PC-3 (cell line): ENCODE data around the gene PGBD5. TPM values are rescaled to one million over a fixed set of nuclear protein-coding genes. Genes with fewer than 3 reads are reported as not detected.

Experiments used
- ATAC-seq: fragments of 200-7000 bp; cut with Tn5 transposase; 2 replicates; pipeline ENCODE4 v1.9.1; 2020; ENCODE audit warnings: mild to moderate bottlenecking, moderate library complexity
- BruUV-seq: library from RNA; stranded (reverse); fragments of 400-500 nt; replicated peaks from 2 replicates; lab custom pipeline; 2021; lab: Mats Ljungman, UMichigan
- CTCF ChIA-PET: fragments of 300-600 bp; sonication (Branson Sonifier 250); formaldehyde crosslinking; loops from one replicate; lab custom pipeline; 2022; ENCODE audit warnings: antibody characterized with exemption; lab: Charles Lee
- POLR2A ChIA-PET: fragments of 300-600 bp; sonication (Branson Sonifier 250); formaldehyde crosslinking; loops from one replicate; lab custom pipeline; 2022; ENCODE audit warnings: antibody characterized with exemption; ENCODE audit not compliant: unreplicated experiment; lab: Charles Lee
- DNase-seq: peaks from one replicate; pipeline ENCODE4 v3.0.0-alpha.2; 2015
- H2AFZ ChIP-seq: fragments of 300-600 bp; sonication (generic); 2 replicates; pipeline ENCODE4 v1.6.0; 2016; ENCODE audit warnings: antibody characterized with exemption, low read length
- H3F3A ChIP-seq: fragments of 300-600 bp; sonication (generic); one replicate; pipeline ENCODE4 v1.6.0; 2017; ENCODE audit warnings: antibody characterized with exemption, low read length, control low read depth, mild to moderate bottlenecking; ENCODE audit not compliant: unreplicated experiment
- H3K27ac ChIP-seq: fragments of 300-600 bp; sonication (generic); 2 replicates; pipeline ENCODE4 v1.5.1; 2016; ENCODE audit warnings: mild to moderate bottlenecking, low read length
- H3K27me3 ChIP-seq: fragments of 300-600 bp; sonication (generic); 2 replicates; pipeline ENCODE4 v1.6.1; 2016; ENCODE audit warnings: low read length, mixed read lengths
- H3K36me3 ChIP-seq: fragments of 300-600 bp; sonication (generic); 2 replicates; pipeline ENCODE4 v1.6.1; 2016; ENCODE audit warnings: low read depth, mixed run types, low read length, mixed read lengths
- H3K4me1 ChIP-seq: fragments of 300-600 bp; sonication (generic); 2 replicates; pipeline ENCODE4 v1.5.1; 2016; ENCODE audit warnings: low read length; ENCODE audit not compliant: insufficient read depth
- H3K4me2 ChIP-seq: fragments of 300-600 bp; sonication (generic); 2 replicates; pipeline ENCODE4 v1.6.0; 2016; ENCODE audit warnings: low read length
- H3K4me3 ChIP-seq: fragments of 300-600 bp; sonication (generic); 2 replicates; pipeline ENCODE4 v1.5.1; 2016; ENCODE audit warnings: mild to moderate bottlenecking, low read length, mixed read lengths
- H3K79me2 ChIP-seq: fragments of 300-600 bp; sonication (generic); 2 replicates; pipeline ENCODE4 v1.6.1; 2017; ENCODE audit warnings: low read length, mixed read lengths
- H3K9ac ChIP-seq: fragments of 300-600 bp; sonication (generic); 2 replicates; pipeline ENCODE4 v1.6.0; 2016; ENCODE audit warnings: mild to moderate bottlenecking, low read length
- H3K9me2 ChIP-seq: fragments of 300-600 bp; sonication (generic); replicated peaks from 2 replicates; pipeline ENCODE4 v1.6.1; 2016; ENCODE audit warnings: mixed run types, low read length, mixed read lengths
- H3K9me3 ChIP-seq: fragments of 300-600 bp; sonication (generic); 2 replicates; pipeline ENCODE4 v1.6.1; 2016; ENCODE audit warnings: low read length, mixed read lengths
- H4K20me1 ChIP-seq: fragments of 300-600 bp; sonication (generic); 2 replicates; pipeline ENCODE4 v1.6.1; 2016; ENCODE audit warnings: low read length, mixed read lengths
- CTCF ChIP-seq: fragments of 300-600 bp; sonication (generic); conservative IDR thresholded peaks from 2 replicates; pipeline ENCODE4 v1.5.1; 2017; ENCODE audit warnings: antibody characterized with exemption, low read depth, mild to moderate bottlenecking, low read length
- EZH2 ChIP-seq: fragments of 300-600 bp; sonication (generic); IDR thresholded peaks from one replicate; pipeline ENCODE4 v1.6.1; 2017; ENCODE audit warnings: antibody characterized with exemption, mild to moderate bottlenecking, low read length; ENCODE audit not compliant: unreplicated experiment
- EZH2phosphoT487 ChIP-seq: fragments of 300-600 bp; sonication (generic); IDR thresholded peaks from 2 replicates; pipeline ENCODE4 v1.6.1; 2018; ENCODE audit warnings: mild to moderate bottlenecking, antibody characterized with exemption, low read length, borderline replicate concordance
- intact Hi-C: fragments of 100-400 bp; cut with micrococcal nuclease; formaldehyde crosslinking; loops from 2 replicates; pipeline ENCODE4 v1.9.0; 2023
- total RNA-seq: library from RNA; depleted of rRNA; stranded (reverse); fragments of >200 nt; gene quantifications from 2 replicates; pipeline ENCODE4 v1.2.3, GENCODE V29; 2014

Gene PGBD5
- total RNA-seq, 1 experiment from 2014 or later, result under 0.01 TPM

- Histone ChIP-seq H3K9me3 (peaks cover 10% of the 10 kb centered on the region; the same call in 1 of the 2 replicates), H3K4me1 (peaks cover 8% of the 10 kb centered on the region), H3K27ac (no peak overlapping the region), H3K4me3 (no peak overlapping the region), H3F3A (no peaks in the 10 kb centered on the region), H2AFZ (no peak overlapping the region), H3K9me2 (no peaks in the 10 kb centered on the region), H4K20me1 (no peaks in the 10 kb centered on the region), H3K9ac (no peak overlapping the region), H3K4me2 (no peak overlapping the region), H3K79me2 (no peaks in the 10 kb centered on the region), H3K36me3 (no peaks in the 10 kb centered on the region), H3K27me3 (peaks cover 67% of the 10 kb centered on the region)
- intact Hi-C loops, result no loop called here
- no TSS peak for BruUV-seq
- CTCF ChIA-PET, result no interaction called here
- POLR2A ChIA-PET, result no interaction called here
- DNase-seq, result no peak
- TF ChIP-seq EZH2 (no peak), EZH2phosphoT487 (no peak)
- ATAC-seq, result no peak
These were observed 46.2 kb downstream of the PGBD5 start for GRCh38 chr1:230379928-230380327.

GRCh38 chr1:230379462-230379861 lies 46.7 kb downstream of the PGBD5 start:
- Histone ChIP-seq H3K4me2 (no peak overlapping the region), H3K27ac (no peak overlapping the region), H3K4me1 (peaks cover 8% of the 10 kb centered on the region), H3K4me3 (no peak overlapping the region), H4K20me1 (no peaks in the 10 kb centered on the region), H3K9me3 (peaks cover 10% of the 10 kb centered on the region; the same call in 1 of the 2 replicates), H3K79me2 (no peaks in the 10 kb centered on the region), H3K9ac (no peak overlapping the region), H2AFZ (no peak overlapping the region), H3K36me3 (no peaks in the 10 kb centered on the region), H3K9me2 (no peaks in the 10 kb centered on the region), H3F3A (no peaks in the 10 kb centered on the region), H3K27me3 (peaks cover 67% of the 10 kb centered on the region)
- BruUV-seq, result no TSS peak
- DNase-seq, result no peak
- intact Hi-C loops, result no loop called here
- no peak for TF ChIP-seq EZH2
- TF ChIP-seq EZH2phosphoT487, result no peak
- TF ChIP-seq CTCF, result no peak
- ChIA-PET CTCF (no interaction called here), POLR2A (no interaction called here)
- ATAC-seq, result no peak

- intact Hi-C loops, result no loop called here
- Histone ChIP-seq H3K9me3 (peaks cover 10% of the 10 kb centered on the region; the same call in 1 of the 2 replicates), H3K9me2 (no peaks in the 10 kb centered on the region), H3K4me1 (peaks cover 8% of the 10 kb centered on the region), H3F3A (no peaks in the 10 kb centered on the region), H3K4me3 (no peak overlapping the region), H3K36me3 (no peaks in the 10 kb centered on the region), H3K27me3 (peaks cover 72% of the 10 kb centered on the region), H3K4me2 (no peak overlapping the region), H3K9ac (no peak overlapping the region), H3K27ac (no peak overlapping the region), H3K79me2 (no peaks in the 10 kb centered on the region), H2AFZ (no peak overlapping the region), H4K20me1 (no peaks in the 10 kb centered on the region)
- no peak for DNase-seq
- BruUV-seq, result no TSS peak
- ATAC-seq, result no peak
- POLR2A ChIA-PET, result no interaction called here
- TF ChIP-seq CTCF (no peak), EZH2 (no peak), EZH2phosphoT487 (no peak)
- CTCF ChIA-PET, result no interaction called here
These were observed 48.3 kb downstream of the PGBD5 start for GRCh38 chr1:230377851-230378250.
